Lower leg skin (tissue), 4 donors: ENCODE results near the gene HES3. TPM values are rescaled to one million over a fixed set of nuclear protein-coding genes. Genes with fewer than 3 reads are reported as not detected.

ENCODE experiments used
- DNase-seq, 2 donors: peaks; one replicate each; pipeline ENCODE4 v3.0.0-alpha.2; 2019; ENCODE audit warnings: low spot score in 2 of 2
- H3K4me3 ChIP-seq: fragments of 200-600 bp; sonication (generic); 2 replicates; pipeline ENCODE4 v1.5.1; 2017; ENCODE audit warnings: mild to moderate bottlenecking, low read depth; ENCODE audit not compliant: poor library complexity, severe bottlenecking
- POLR2A ChIP-seq, 2 donors: fragments of 450-650 bp; IDR thresholded peaks; one replicate each; pipeline ENCODE4 v1.6.1; 2016 to 2017; ENCODE audit warnings: antibody characterized with exemption in 2 of 2, mild to moderate bottlenecking in 1 of 2, moderate library complexity in 1 of 2
- WGBS, 2 donors: methylation state at CpG; one replicate each; pipeline ENCODE4 v1.1.5; 2018; 5-methylcytosine and 5-hydroxymethylcytosine counted together
- intact Hi-C: fragments of 100-400 bp; cut with DNase I; formaldehyde crosslinking; loops from one replicate; pipeline ENCODE4 v1.15.0; 2023; ENCODE audit warnings: low total_unique reads
- total RNA-seq, 4 donors: library from RNA; depleted of rRNA; stranded (reverse); fragments of >200 nt; gene quantifications; one replicate each; pipeline ENCODE4 v1.1.0, GENCODE V29; 2016
- TF ChIP-seq, protein P1 (sequence below), 3 donors: fragments of 450-650 bp; IDR thresholded peaks; one replicate each; pipeline ENCODE4 v1.5.1; 2016; ENCODE audit warnings: antibody characterized with exemption in 3 of 3, mild to moderate bottlenecking in 3 of 3, moderate library complexity in 2 of 3

The HES3 gene
- total RNA-seq, 4 donors from 2014 or later: not detected

- 2% methylated on average over 48 to 87 of the region's 99 CpGs for WGBS, 2 donors
- H3K4me3 ChIP-seq: no peak overlapping the region
- intact Hi-C loops: no loop called here
- no peak for TF ChIP-seq POLR2A (IDR thresholded peaks at IDR 0.05)
- TF ChIP-seq, protein P1, sequence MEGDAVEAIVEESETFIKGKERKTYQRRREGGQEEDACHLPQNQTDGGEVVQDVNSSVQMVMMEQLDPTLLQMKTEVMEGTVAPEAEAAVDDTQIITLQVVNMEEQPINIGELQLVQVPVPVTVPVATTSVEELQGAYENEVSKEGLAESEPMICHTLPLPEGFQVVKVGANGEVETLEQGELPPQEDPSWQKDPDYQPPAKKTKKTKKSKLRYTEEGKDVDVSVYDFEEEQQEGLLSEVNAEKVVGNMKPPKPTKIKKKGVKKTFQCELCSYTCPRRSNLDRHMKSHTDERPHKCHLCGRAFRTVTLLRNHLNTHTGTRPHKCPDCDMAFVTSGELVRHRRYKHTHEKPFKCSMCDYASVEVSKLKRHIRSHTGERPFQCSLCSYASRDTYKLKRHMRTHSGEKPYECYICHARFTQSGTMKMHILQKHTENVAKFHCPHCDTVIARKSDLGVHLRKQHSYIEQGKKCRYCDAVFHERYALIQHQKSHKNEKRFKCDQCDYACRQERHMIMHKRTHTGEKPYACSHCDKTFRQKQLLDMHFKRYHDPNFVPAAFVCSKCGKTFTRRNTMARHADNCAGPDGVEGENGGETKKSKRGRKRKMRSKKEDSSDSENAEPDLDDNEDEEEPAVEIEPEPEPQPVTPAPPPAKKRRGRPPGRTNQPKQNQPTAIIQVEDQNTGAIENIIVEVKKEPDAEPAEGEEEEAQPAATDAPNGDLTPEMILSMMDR (IDR thresholded peaks at IDR 0.05): no peak
- DNase-seq: no peak
These were observed 35.0 kb upstream of the HES3 start for GRCh38 chr1:6208723-6209660.

GRCh38 chr1:6209661-6210580, 34.1 kb upstream of the HES3 start:
- no peak overlapping the region for H3K4me3 ChIP-seq
- intact Hi-C loops: no loop called here
- WGBS, 2 donors: 86 to 90% methylated on average over 17 of the region's 17 CpGs
- DNase-seq: no peak
- TF ChIP-seq POLR2A (IDR thresholded peaks at IDR 0.05): no peak
- TF ChIP-seq, protein P1 (IDR thresholded peaks at IDR 0.05): no peak

GRCh38 chr1:6210591-6211355, 33.2 kb upstream of the HES3 start:
- intact Hi-C loops: no loop called here
- H3K4me3 ChIP-seq: no peak overlapping the region
- 94 to 97% methylated on average over 10 to 25 of the region's 29 CpGs for WGBS, 2 donors
- no peak for DNase-seq
- no peak for TF ChIP-seq POLR2A (IDR thresholded peaks at IDR 0.05)
- TF ChIP-seq, protein P1 (IDR thresholded peaks at IDR 0.05): no peak

- TF ChIP-seq, protein P1 (IDR thresholded peaks at IDR 0.05): no peak
- 86 to 89% methylated on average over 13 to 16 of the region's 16 CpGs for WGBS, 2 donors
- H3K4me3 ChIP-seq: no peak overlapping the region
- intact Hi-C loops: no loop called here
- DNase-seq: no peak
These were observed 32.2 kb upstream of the HES3 start for GRCh38 chr1:6211731-6212130.

- TF ChIP-seq, protein P1 (IDR thresholded peaks at IDR 0.05): no peak
- TF ChIP-seq POLR2A (IDR thresholded peaks at IDR 0.05): no peak
- 81% methylated on average over 20 of the region's 20 CpGs for WGBS, 2 donors
- intact Hi-C loops: no loop called here
- no peak overlapping the region for H3K4me3 ChIP-seq
- DNase-seq: no peak
These were observed 31.6 kb upstream of the HES3 start for GRCh38 chr1:6212193-6212959.
